H1 (cell line): ENCODE data around the gene RARA. TPM values are rescaled to one million over a fixed set of nuclear protein-coding genes. Genes with fewer than 3 reads are reported as not detected.

ENCODE experiments used
- CTCF ChIA-PET: fragments of 300-600 bp; sonication (Branson Sonifier 250); formaldehyde crosslinking; loops from one replicate; lab custom pipeline; 2021; ENCODE audit not compliant: partially characterized antibody; lab: Charles Lee
- POLR2A ChIA-PET: fragments of 300-600 bp; sonication (Branson Sonifier 250); formaldehyde crosslinking; loops from one replicate; lab custom pipeline; 2021; ENCODE audit warnings: inconsistent platforms; ENCODE audit not compliant: partially characterized antibody; lab: Charles Lee
- DNase-seq, 2 experiments: peaks; one replicate each; pipeline versions ENCODE4 v3.0.0 to v3.0.0-alpha.2; 2010 to 2022; ENCODE audit warnings: low spot score in 2 of 2, low read depth in 1 of 2, mixed read lengths in 1 of 2
- FAIRE-seq: peaks from 2 replicates; lab custom pipeline; 2011; peaks lifted over from hg19 to GRCh38; lab: Jason Lieb, UNC
- H2AFZ ChIP-seq: 2 replicates; pipeline ENCODE4 v1.8.1; 2012; ENCODE audit warnings: low read length, inconsistent platforms
- H2AK5ac ChIP-seq: 2 replicates; pipeline ENCODE4 v1.6.1; 2013; ENCODE audit warnings: low read depth, low read length
- H2BK120ac ChIP-seq: replicated peaks from 2 replicates; pipeline ENCODE3; 2013; ENCODE audit warnings: low read depth, low read length, inconsistent platforms
- H2BK12ac ChIP-seq: 2 replicates; pipeline ENCODE4 v1.6.1; 2013; ENCODE audit warnings: low read depth, low read length
- H2BK15ac ChIP-seq: 2 replicates; pipeline ENCODE4 v1.6.1; 2013; ENCODE audit warnings: low read length
- H2BK20ac ChIP-seq: 2 replicates; pipeline ENCODE4 v1.6.1; 2013; ENCODE audit warnings: low read length
- H2BK5ac ChIP-seq: 2 replicates; pipeline ENCODE4 v1.6.1; 2013; ENCODE audit warnings: low read depth, low read length
- H3K14ac ChIP-seq: 2 replicates; pipeline ENCODE4 v1.6.1; 2013; ENCODE audit warnings: inconsistent platforms; ENCODE audit not compliant: insufficient read length
- H3K18ac ChIP-seq: 2 replicates; pipeline ENCODE4 v1.6.1; 2013; ENCODE audit warnings: low read length; ENCODE audit errors: extremely low read depth
- H3K23ac ChIP-seq: 2 replicates; pipeline ENCODE4 v1.6.1; 2013; ENCODE audit warnings: inconsistent platforms; ENCODE audit not compliant: insufficient read length
- H3K23me2 ChIP-seq: 2 replicates; pipeline ENCODE4 v1.6.1; 2013; ENCODE audit warnings: low read depth, low read length
- H3K27ac ChIP-seq: 2 replicates; pipeline ENCODE4 v1.6.1; 2011; ENCODE audit warnings: low read depth, low read length, inconsistent platforms
- H3K27me3 ChIP-seq, 4 experiments: replicated peaks in 1 of 4; 1 replicate in 1 of 4; 2 replicates in 3 of 4; pipeline versions ENCODE4 v1.6.1 to v1.8.1; 2011 to 2013; ENCODE audit warnings: low read length in 3 of 4, mild to moderate bottlenecking in 3 of 4, inconsistent platforms in 2 of 4, mixed read lengths in 2 of 4, moderate library complexity in 1 of 4; ENCODE audit not compliant: control insufficient read depth in 3 of 4, insufficient read depth in 3 of 4; ENCODE audit errors: extremely low read depth in 1 of 4
- H3K36me3 ChIP-seq, 4 experiments: 2 replicates each; pipeline versions ENCODE4 v1.6.1 to v1.8.1; 2011 to 2013; ENCODE audit warnings: mild to moderate bottlenecking in 4 of 4, low read length in 3 of 4, moderate library complexity in 2 of 4, control low read depth in 1 of 4, inconsistent platforms in 1 of 4; ENCODE audit not compliant: insufficient read depth in 4 of 4, control insufficient read depth in 2 of 4
- H3K4ac ChIP-seq: replicated peaks from 2 replicates; pipeline ENCODE3; 2013; ENCODE audit warnings: low read length, low read depth, mixed read lengths, inconsistent platforms; ENCODE audit not compliant: insufficient read length
- H3K4me1 ChIP-seq, 4 experiments: replicated peaks in 1 of 4; 1 replicate in 1 of 4; 2 replicates in 3 of 4; pipeline versions ENCODE4 v1.6.1 to v1.8.1; 2011 to 2013; ENCODE audit warnings: low read length in 3 of 4, inconsistent platforms in 2 of 4, mixed read lengths in 1 of 4; ENCODE audit not compliant: insufficient read depth in 4 of 4, control insufficient read depth in 3 of 4
- H3K4me2 ChIP-seq, 2 experiments: 2 replicates each; pipeline versions ENCODE4 v1.6.1 to v1.8.1; 2011 to 2013; ENCODE audit warnings: low read depth in 2 of 2, low read length in 2 of 2, control low read depth in 1 of 2, inconsistent platforms in 1 of 2, mild to moderate bottlenecking in 1 of 2; ENCODE audit not compliant: insufficient read depth in 1 of 2
- H3K4me3 ChIP-seq, 4 experiments: fragments of 200-600, 300-600 bp in 1 of 4; sonication (generic), shearing (Covaris generic), sonication (Bioruptor Twin) in 1 of 4; 2 replicates each; pipeline versions ENCODE4 v1.5.1 to v1.8.1; 2011 to 2016; ENCODE audit warnings: low read length in 4 of 4, low read depth in 3 of 4, control low read depth in 2 of 4, inconsistent platforms in 2 of 4, mild to moderate bottlenecking in 2 of 4, mixed read lengths in 1 of 4, moderate library complexity in 1 of 4; ENCODE audit not compliant: insufficient read depth in 2 of 4; ENCODE audit errors: extremely low read depth in 1 of 4
- H3K56ac ChIP-seq: replicated peaks from 2 replicates; pipeline ENCODE3; 2013; ENCODE audit warnings: low read depth, mild to moderate bottlenecking, mixed read lengths, low read length, inconsistent platforms; ENCODE audit not compliant: insufficient read length
- H3K79me1 ChIP-seq: 2 replicates; pipeline ENCODE4 v1.6.1; 2013; ENCODE audit warnings: low read depth, low read length, control low read depth
- H3K79me2 ChIP-seq, 2 experiments: 2 replicates each; pipeline versions ENCODE4 v1.6.1 to v1.8.1; 2012 to 2013; ENCODE audit warnings: low read length in 2 of 2, mild to moderate bottlenecking in 2 of 2, inconsistent platforms in 1 of 2; ENCODE audit not compliant: insufficient read depth in 2 of 2, control insufficient read depth in 1 of 2
- H3K9ac ChIP-seq, 4 experiments: replicated peaks in 1 of 4; 1 replicate in 1 of 4; 2 replicates in 3 of 4; pipeline versions ENCODE4 v1.6.1 to v1.8.1; 2011 to 2013; ENCODE audit warnings: low read depth in 3 of 4, low read length in 3 of 4, control low read depth in 2 of 4, mild to moderate bottlenecking in 2 of 4, moderate library complexity in 2 of 4, inconsistent platforms in 1 of 4; ENCODE audit errors: extremely low read depth in 1 of 4
- H3K9me3 ChIP-seq, 2 experiments: 2 replicates each; pipeline versions ENCODE4 v1.6.1 to v1.8.1; 2012 to 2013; ENCODE audit warnings: mild to moderate bottlenecking in 2 of 2, moderate library complexity in 2 of 2, control low read depth in 1 of 2, inconsistent platforms in 1 of 2, low read depth in 1 of 2, low read length in 1 of 2, mixed read lengths in 1 of 2; ENCODE audit not compliant: insufficient read depth in 2 of 2
- H4K20me1 ChIP-seq, 2 experiments: replicated peaks in 1 of 2; 2 replicates each; pipeline versions ENCODE3 to v1.8.1; 2011 to 2013; ENCODE audit warnings: inconsistent platforms in 2 of 2, low read length in 2 of 2, mild to moderate bottlenecking in 1 of 2; ENCODE audit not compliant: insufficient read depth in 2 of 2, control insufficient read depth in 1 of 2
- H4K5ac ChIP-seq: 2 replicates; pipeline ENCODE4 v1.6.1; 2013; ENCODE audit warnings: low read length, low read depth, mixed read lengths, inconsistent platforms; ENCODE audit not compliant: insufficient read length
- H4K8ac ChIP-seq: 2 replicates; pipeline ENCODE4 v1.8.0; 2013; ENCODE audit warnings: mild to moderate bottlenecking, moderate library complexity, low read length, inconsistent platforms; ENCODE audit not compliant: insufficient read depth; ENCODE audit errors: extremely low read depth
- H4K91ac ChIP-seq: replicated peaks from 2 replicates; pipeline ENCODE3; 2013; ENCODE audit warnings: low read length, mixed read lengths, inconsistent platforms; ENCODE audit not compliant: insufficient read length
- BACH1 ChIP-seq: IDR thresholded peaks from 2 replicates; pipeline ENCODE4 v1.6.1; 2012; ENCODE audit warnings: low read length, improper control_type of control experiment
- KDM1A ChIP-seq: fragments of 200-600, 300-600 bp; sonication (generic); IDR thresholded peaks from 2 replicates; pipeline ENCODE4 v1.7.1; 2016; ENCODE audit warnings: mild to moderate bottlenecking, low read length, borderline replicate concordance
- POLR2AphosphoS5 ChIP-seq: IDR thresholded peaks from 2 replicates; pipeline ENCODE4 v1.6.1; 2011; ENCODE audit warnings: low read depth, low read length
- SIN3A ChIP-seq, 2 experiments: IDR thresholded peaks in 1 of 2; conservative IDR thresholded peaks in 1 of 2; 2 replicates each; pipeline ENCODE4 v1.6.1; 2011 to 2012; ENCODE audit warnings: low read length in 2 of 2, improper control_type of control experiment in 1 of 2, low read depth in 1 of 2, mild to moderate bottlenecking in 1 of 2
- WGBS, 2 experiments: shearing (Covaris generic) in 1 of 2; methylation state at CpG; one replicate each; pipeline versions ENCODE4 v1.1.6 to v1.1.7; 2013 to 2015; ENCODE audit warnings: low lambda C conversion rate in 2 of 2, mixed read lengths in 2 of 2, inconsistent platforms in 1 of 2, low coverage in 1 of 2, missing lambda C conversion rate in 1 of 2; ENCODE audit not compliant: insufficient replicate concordance in 2 of 2, insufficient coverage in 1 of 2, insufficient read length in 1 of 2; ENCODE audit errors: extremely low coverage in 1 of 2, missing lambda C conversion rate in 1 of 2; 5-methylcytosine and 5-hydroxymethylcytosine counted together
- polyA plus RNA-seq, 7 experiments: library from polyadenylated mRNA; depleted of rRNA in 3 of 7; stranded (reverse) in 5 of 7; unstranded in 2 of 7; fragments of >200 nt in 5 of 7; fragments of 200-250 nt in 2 of 7; gene quantifications; 1 replicate in 5 of 7; 2 replicates in 1 of 7; 4 replicates in 1 of 7; pipeline versions ENCODE4 v1.2.1 to v1.2.3, GENCODE V29; 2011 to 2013; ENCODE audit warnings: missing spikeins in 2 of 7, mixed read lengths in 2 of 7
- total RNA-seq: library from RNA; stranded (reverse); fragmentation: NEBNext Ultra II Directional; extraction: Animal tissue kit (Norgen Biotek cat#: 25700); gene quantifications from 2 replicates; pipeline ENCODE4 v1.2.1, GENCODE V29; 2021
- TF ChIP-seq, protein P1 (sequence below): IDR thresholded peaks from 2 replicates; pipeline ENCODE4 v1.6.1; 2012; ENCODE audit warnings: inconsistent platforms

RARA gene
- total and polyA plus RNA-seq, 2 of the 8 experiments (the other 6 are each of a cell fraction or from before 2014, with no cell fraction given): 4.4 to 16.5 TPM

DNA sequence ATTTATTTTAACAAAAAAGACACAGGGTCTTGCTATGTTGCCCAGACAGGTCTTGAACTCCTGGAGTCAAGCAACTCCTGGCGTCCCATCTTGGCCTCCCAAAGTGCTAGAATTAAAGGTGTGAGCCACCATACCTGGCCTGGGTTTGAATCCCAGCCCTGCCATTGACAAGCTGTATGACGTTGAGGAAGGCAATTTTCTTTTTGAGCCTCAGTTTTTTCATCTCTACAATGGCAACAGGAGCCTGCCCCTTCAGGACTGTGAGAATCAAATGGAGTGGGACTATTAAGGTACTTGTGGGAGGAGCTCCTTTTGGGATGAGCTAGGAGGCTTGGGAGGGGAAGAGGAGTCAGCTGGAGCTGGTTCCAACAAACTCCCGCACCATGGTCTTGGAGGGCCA lies 6.2 kb downstream of the RARA start:
- H3K27me3 ChIP-seq: peaks cover 0 to 30% (median 16%) of the 10 kb centered on the region in 4 experiments; a peak in 5 of 7 replicates
- no peak overlapping the region for H2BK12ac ChIP-seq
- H3K56ac ChIP-seq: no peak overlapping the region
- H3K9ac ChIP-seq: no peak overlapping the region
- H3K27ac ChIP-seq: no peak overlapping the region
- H3K18ac ChIP-seq: no peak overlapping the region
- no peak overlapping the region for H3K4me2 ChIP-seq
- H2BK15ac ChIP-seq: no peak overlapping the region
- H3K14ac ChIP-seq: no peak overlapping the region
- no peak for FAIRE-seq
- TF ChIP-seq SIN3A (conservative IDR thresholded peaks at IDR 0.05 in 1 of 2, IDR thresholded peaks at IDR 0.05 in 1 of 2; ENCODE audit: low read depth in 1 of 2, low read length in 2 of 2): no peak
- no peak for TF ChIP-seq BACH1
- TF ChIP-seq KDM1A: 0 out of 2 replicates have a peak, but pooled peaks have one; percentile 47
- TF ChIP-seq, protein P1, sequence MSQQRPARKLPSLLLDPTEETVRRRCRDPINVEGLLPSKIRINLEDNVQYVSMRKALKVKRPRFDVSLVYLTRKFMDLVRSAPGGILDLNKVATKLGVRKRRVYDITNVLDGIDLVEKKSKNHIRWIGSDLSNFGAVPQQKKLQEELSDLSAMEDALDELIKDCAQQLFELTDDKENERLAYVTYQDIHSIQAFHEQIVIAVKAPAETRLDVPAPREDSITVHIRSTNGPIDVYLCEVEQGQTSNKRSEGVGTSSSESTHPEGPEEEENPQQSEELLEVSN: no peak
- TF ChIP-seq POLR2AphosphoS5: no peak
- no peak overlapping the region for H4K5ac ChIP-seq
- no peak overlapping the region for H4K91ac ChIP-seq
- ChIA-PET POLR2A (interaction anchor here (0.7 to 30.6 kb wide), 4 partner anchors 19 to 214 kb away, joined by 3 to 570 read pairs (median 272); partner anchors contain the start of genes CDC6, GJD3 and RARA), CTCF (interaction anchor here (0.6 to 39.2 kb wide), 7 partner anchors 8 to 101 kb away, joined by 3 to 1198 read pairs (median 4); partner anchors contain the start of genes GJD3 and RARA)
- H4K8ac ChIP-seq: no peak overlapping the region
- no peak overlapping the region for H2BK20ac ChIP-seq
- H2BK120ac ChIP-seq: no peak overlapping the region
- H2BK5ac ChIP-seq: no peak overlapping the region
- peaks cover 18% of the 10 kb centered on the region for H3K23me2 ChIP-seq
- 77% methylated on average over 3 of the region's 3 CpGs; no CpG with 5 or more reads in 1 of the 2 experiments for WGBS, 2 experiments
- peaks cover 0 to 35% (median 23%) of the 10 kb centered on the region in 4 experiments; a peak in 6 of 7 replicates for H3K4me1 ChIP-seq
- peaks cover 0 to 10% of the 10 kb centered on the region in 2 experiments; a peak in 2 of 4 replicates for H3K79me2 ChIP-seq
- no peak overlapping the region for H3K23ac ChIP-seq
- H3K36me3 ChIP-seq: no peaks in the 10 kb centered on the region
- no peak overlapping the region for H3K4me3 ChIP-seq
- peaks cover 6 to 14% of the 10 kb centered on the region in 2 experiments for H4K20me1 ChIP-seq
- no peak overlapping the region for H2AFZ ChIP-seq
- H3K4ac ChIP-seq: no peak overlapping the region
- no peaks in the 10 kb centered on the region for H3K9me3 ChIP-seq
- DNase-seq: no peak
- no peak overlapping the region for H2AK5ac ChIP-seq
- H3K79me1 ChIP-seq: peaks cover 4% of the 10 kb centered on the region
